Epithelial cell of esophagus (primary cell): Measurements from ENCODE around the gene ZNF418.

Source experiments
- DNase-seq: peaks from one replicate; pipeline ENCODE4 v3.0.0; 2010; ENCODE audit warnings: low read depth
- H3K4me3 ChIP-seq: 2 replicates; pipeline ENCODE4 v1.5.1; 2011; ENCODE audit warnings: mild to moderate bottlenecking, low read length, control low read depth
- CTCF ChIP-seq: IDR thresholded peaks from 2 replicates; pipeline ENCODE4 v1.5.1; 2011; ENCODE audit warnings: low read depth, mild to moderate bottlenecking, low read length, control low read depth, inconsistent platforms; ENCODE audit not compliant: insufficient read depth; ENCODE audit errors: missing control alignments

ZNF418 gene

GRCh38 chr19:57934820-57935665, at the start of gene ZNF418:
ZNF418 (minus strand) TSS chr19:57935402; CDS start chr19:57933822, 1,580 bp downstream.
- TF ChIP-seq CTCF = no peak
- DNase-seq = peak; percentile 90
- H3K4me3 ChIP-seq = peak within 1 kb of the TSS; percentile 81

GRCh38 chr19:57978586-57979289, 43.5 kb upstream of the ZNF418 start:
- H3K4me3 ChIP-seq = no peak overlapping the region
- no peak for TF ChIP-seq CTCF
- no peak for DNase-seq

GRCh38 chr19:57974434-57974833, 39.2 kb upstream of the ZNF418 start, which contains the start of gene C19orf18:
C19orf18 (minus strand) TSS chr19:57974534; CDS start chr19:57974432, 102 bp downstream.
- no peak for TF ChIP-seq CTCF
- H3K4me3 ChIP-seq = no peak within 1 kb of the TSS
- DNase-seq = no peak

- DNase-seq = no peak
- no peak for TF ChIP-seq CTCF
- no peak overlapping the region for H3K4me3 ChIP-seq
These were observed 29.6 kb upstream of the ZNF418 start for GRCh38 chr19:57964761-57965160.

GRCh38 chr19:57961785-57962184, 26.6 kb upstream of the ZNF418 start:
- no peak for TF ChIP-seq CTCF

GRCh38 chr19:57954996-57955395, 19.8 kb upstream of the ZNF418 start:
- no peak overlapping the region for H3K4me3 ChIP-seq
- no peak for TF ChIP-seq CTCF
- DNase-seq = no peak

More at GRCh38 chr19:57961785-57962184, 26.6 kb upstream of the ZNF418 start:
- DNase-seq = no peak
- no peak overlapping the region for H3K4me3 ChIP-seq
